Measurements from ENCODE around the gene BRME1.

BRME1 gene
- total RNA-seq = 0.17 to 2.7 (median 1.3) reads per million in 18 experiments

DNA sequence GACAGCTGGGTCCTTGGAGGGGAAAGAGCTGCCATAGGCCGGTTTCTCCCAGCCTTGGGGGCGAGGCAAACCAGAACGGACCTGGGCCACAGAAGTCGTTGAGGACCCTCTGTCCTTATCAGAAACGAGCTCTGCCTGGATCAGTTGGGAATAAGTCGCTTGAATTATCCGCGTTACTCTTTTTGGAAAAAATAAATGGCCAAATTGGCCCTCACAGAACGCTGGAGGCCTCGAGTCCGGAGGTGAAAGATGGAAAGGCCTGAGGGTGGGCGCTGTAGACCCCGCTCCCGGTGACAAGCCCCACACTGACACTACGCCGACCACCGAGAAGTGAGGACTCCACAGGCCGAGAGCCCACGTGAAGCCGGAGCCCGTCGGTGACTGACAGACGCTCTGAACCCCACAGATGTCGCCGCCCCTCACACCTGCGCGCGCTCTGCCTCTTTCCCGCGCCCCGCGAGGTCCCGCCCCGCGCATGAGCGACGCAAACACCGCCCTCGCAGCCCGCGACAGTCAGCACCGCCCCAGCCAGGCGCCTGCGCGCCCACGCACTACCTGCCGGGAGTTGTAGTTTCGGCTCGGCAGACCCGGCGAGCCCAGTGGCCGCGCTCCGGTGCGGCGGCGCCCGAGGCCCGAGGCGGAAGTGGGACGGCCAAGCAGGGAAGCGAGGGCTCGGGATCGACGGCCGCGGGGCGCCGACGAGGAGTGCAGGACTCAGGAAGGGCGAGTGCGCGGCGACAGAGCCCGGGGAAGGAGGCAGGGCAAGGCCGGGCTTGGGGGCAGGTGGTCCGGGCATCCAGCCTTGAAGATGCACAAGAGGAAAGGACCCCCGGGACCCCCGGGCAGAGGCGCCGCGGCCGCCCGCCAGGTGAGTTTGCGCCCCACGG is at the start of gene BRME1, which contains the start of gene CC2D1A:
BRME1 (minus strand) TSS at position 484 of the 887 bp plus-strand sequence. CDS start 1,225 bp downstream, outside the sequence.
CC2D1A (plus strand) TSS at position 568 of the 887 bp plus-strand sequence; CDS start at position 809, 241 bp downstream.
- peak; percentile 89 to 94 for DNase-seq

GRCh38 chr19:13954185-13954584 is 48.3 kb upstream of the BRME1 start:
- no peak for DNase-seq

DNA sequence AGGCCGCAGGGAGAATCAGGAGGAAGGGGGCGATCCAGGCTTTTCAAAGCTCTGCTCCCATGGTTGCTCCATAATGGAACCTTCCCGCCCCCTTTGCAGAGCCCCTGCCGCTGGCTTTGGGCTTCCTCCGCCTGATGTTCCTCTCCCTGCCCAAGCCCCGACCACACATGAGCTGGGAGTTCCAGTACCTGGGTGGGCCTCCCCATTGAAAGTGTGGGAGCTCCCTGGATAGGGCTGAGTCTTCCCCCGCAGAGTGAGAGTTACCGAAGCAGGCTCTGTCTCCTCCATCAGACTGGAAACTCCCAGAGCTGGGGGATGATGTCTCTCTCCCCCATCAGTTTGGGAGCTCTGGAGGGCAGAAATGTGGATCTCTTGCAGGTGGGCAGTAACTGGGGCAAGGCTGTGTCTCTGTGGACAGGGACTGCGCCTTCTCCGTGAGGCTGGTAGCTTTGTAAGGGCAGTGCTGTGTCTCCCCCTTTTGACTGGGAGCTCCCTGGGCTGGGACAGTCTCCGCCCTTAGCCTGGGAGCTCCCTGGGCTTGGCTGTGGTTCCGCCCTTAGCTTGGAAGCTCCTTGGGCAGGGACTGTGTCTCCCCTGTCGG is 47.1 kb upstream of the BRME1 start:
- DNase-seq = peak; percentile 34 to 45

GRCh38 chr19:13952154-13952930 is 46.4 kb upstream of the BRME1 start, which contains the start of gene DCAF15:
TSS of gene DCAF15 (plus strand) at chr19:13952509. CDS start at chr19:13952513, 4 bp downstream.
- peak; percentile 100 for DNase-seq

- DNase-seq = no peak
Measured at GRCh38 chr19:13951799-13952153, 45.9 kb upstream of the BRME1 start.

- DNase-seq = no peak
Measured at GRCh38 chr19:13951043-13951442, 45.1 kb upstream of the BRME1 start.

DNA sequence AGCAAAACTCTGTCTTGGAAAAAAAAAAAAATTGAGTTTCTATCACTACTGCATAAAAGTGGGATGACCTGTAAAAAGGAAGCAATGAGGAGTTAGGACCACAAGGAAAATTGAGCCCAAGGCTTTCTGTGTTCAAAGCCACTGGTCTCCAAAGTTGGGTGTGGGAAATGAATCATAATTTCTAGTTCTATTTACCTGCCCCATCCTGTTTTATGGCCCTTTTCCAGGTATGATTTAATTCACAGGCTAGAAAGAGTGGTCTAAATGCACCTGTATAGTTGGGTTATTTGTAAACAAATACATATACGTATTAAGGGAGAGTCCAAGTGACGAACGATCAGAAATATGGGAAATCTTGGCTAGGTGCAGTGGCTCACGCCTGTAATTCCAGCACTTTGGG is 40.5 kb upstream of the BRME1 start:
- no peak for DNase-seq

DNA sequence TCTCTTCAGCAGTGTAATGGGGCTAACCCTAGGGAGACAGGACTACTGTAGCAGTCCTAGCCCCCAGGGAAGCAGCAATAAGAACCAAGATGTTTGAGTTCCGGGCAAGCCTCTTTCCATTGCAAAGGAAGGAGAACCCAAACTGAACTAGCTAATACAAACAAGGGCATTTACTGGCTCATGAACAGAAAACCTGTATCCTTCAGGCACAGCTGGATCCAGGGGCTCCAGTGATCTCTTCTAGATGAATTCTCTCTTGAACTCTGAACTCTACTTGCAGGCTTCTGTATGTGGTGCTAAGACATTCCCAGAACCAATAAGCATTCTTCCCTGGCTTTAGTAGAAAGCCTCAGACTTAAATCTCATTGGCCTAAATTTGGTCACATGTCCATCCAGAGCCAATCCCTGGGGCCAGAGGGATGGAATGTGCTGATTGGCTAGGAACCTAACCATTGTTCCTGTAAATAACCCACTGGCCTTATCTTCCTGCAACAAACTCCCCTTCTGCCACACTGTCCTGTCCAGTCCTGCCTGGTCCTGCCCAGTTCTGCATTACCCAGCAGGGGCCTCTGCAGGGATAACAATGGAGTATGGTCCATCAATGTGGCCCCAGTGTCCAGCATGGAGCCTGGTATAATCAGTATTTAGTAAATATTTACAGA is 36.2 kb upstream of the BRME1 start:
- no peak for DNase-seq

GRCh38 chr19:13938301-13939064 is 32.6 kb upstream of the BRME1 start, which contains the start of gene PODNL1:
TSS of gene PODNL1 (minus strand) at chr19:13938417. CDS start at chr19:13938181, 236 bp downstream.
- DNase-seq = no peak

DNA sequence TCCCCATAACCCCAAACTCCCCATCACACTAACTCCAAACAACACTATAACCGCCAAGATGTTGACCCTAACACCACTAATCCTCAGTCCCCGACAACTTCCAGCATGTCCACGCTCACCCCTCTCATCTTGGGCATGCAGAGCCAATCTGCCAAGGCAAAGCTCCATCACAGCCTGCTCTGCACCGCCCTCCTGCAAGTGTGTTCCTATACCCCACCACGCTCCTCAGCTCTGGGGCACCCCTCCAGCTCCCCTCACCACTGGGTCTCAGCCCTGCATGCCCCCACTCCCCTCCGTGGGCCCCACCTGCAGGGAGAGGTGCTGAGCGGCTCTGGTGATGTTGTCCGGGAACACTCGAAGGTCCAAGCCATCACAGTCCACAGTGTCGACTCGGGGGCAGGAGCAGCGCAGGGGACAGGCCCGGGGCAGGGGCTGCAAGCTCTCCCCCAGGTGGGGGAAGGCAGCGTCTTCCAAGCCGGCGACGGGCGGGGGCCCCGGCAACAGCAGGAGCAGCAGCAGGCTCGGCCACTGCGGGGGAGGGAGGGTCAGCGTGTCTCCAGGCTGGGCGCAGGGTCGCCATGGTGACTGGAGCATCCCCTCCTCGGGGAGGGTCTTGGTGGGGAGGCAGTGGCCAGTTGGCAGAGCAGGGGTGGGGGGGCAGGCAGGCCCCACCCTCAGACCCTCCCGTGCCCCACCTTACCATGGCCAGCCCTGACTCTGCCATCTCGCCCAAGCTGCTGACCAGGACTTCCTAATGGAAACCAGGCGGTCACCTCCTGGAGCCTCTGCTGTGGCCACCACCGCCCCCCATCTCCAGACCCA is 31.8 kb upstream of the BRME1 start:
- DNase-seq = no peak

DNA sequence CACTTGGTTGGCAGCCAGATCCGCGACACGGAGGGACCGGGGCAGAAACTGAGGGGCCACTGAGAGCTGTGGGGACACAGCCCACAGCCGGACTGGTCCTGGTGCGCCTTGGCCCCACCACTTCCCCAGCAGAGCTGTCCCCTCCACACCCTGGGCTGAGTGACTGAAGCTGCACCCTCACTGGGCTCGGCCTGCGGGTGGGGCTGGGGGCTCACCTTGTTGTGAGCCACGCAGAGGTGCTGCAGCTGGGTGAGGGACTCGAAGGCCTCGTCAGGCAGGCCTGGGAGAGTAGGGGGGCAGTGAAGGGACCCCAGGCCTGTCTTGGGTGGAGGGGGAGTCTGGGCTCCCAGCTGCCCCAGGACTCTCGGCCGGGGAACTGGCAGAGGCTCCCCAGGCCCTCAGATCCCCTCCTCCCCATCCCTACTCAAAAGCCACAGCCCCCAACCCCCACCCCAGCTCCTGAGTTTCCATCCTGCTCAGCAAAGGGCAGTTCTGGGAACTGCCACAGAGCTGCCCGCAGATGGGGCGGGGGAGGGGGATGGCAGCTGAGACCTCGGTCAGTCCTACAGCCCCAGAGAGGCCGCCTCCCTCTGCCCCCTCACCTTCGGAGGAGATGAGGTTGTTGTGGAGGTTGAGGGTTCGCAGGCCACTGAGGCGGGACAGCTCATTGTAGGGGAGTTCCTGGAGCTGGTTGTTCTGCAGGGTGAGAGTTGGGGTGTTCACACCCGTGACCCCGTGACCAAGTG is 30.0 kb upstream of the BRME1 start:
- no peak for DNase-seq

- DNase-seq = no peak
Measured at GRCh38 chr19:13934785-13935109, 28.8 kb upstream of the BRME1 start.

GRCh38 chr19:13932911-13933393 is 27.0 kb upstream of the BRME1 start:
- no peak for DNase-seq

GRCh38 chr19:13932149-13932637 is 26.3 kb upstream of the BRME1 start:
- DNase-seq = no peak

GRCh38 chr19:13931391-13932148 is 25.7 kb upstream of the BRME1 start:
- DNase-seq = no peak

- no peak for DNase-seq
Measured at GRCh38 chr19:13930402-13930801, 24.5 kb upstream of the BRME1 start.

- no peak for DNase-seq
Measured at GRCh38 chr19:13929956-13930355, 24.0 kb upstream of the BRME1 start.

GRCh38 chr19:13929340-13929739 is 23.4 kb upstream of the BRME1 start:
- no peak for DNase-seq

GRCh38 chr19:13926715-13927114 is 20.8 kb upstream of the BRME1 start:
- DNase-seq = peak in 1 of 2 donors; percentile 21
